SK-N-SH treated with all-trans-retinoic acid at 6 μM for 48 hours (cell line): ENCODE data around the gene MAP7D2.

Experiments used
- ATAC-seq: fragments of 200-7000 bp; cut with Tn5 transposase; 3 replicates; pipeline ENCODE4 v1.9.1; 2020; ENCODE audit warnings: mild to moderate bottlenecking, moderate library complexity
- ARNTL ChIP-seq: fragments of 450-650 bp; formaldehyde crosslinking; IDR thresholded peaks from 2 replicates; pipeline ENCODE4 v1.5.0; 2020; ENCODE audit warnings: low read depth, mild to moderate bottlenecking, moderate library complexity, borderline replicate concordance
- BACH2 ChIP-seq: fragments of 250-450 bp; sonication (Bioruptor Pico); IDR thresholded peaks from 2 replicates; pipeline ENCODE4 v1.9.0; 2021; ENCODE audit warnings: mild to moderate bottlenecking, borderline replicate concordance
- CREB5 ChIP-seq: fragments of 250-450 bp; sonication (Bioruptor Pico); IDR thresholded peaks from 2 replicates; pipeline ENCODE4 v1.5.1; 2020; ENCODE audit warnings: low read depth, mild to moderate bottlenecking, moderate library complexity
- CSDC2 ChIP-seq: fragments of 250-450 bp; sonication (Bioruptor Pico); IDR thresholded peaks from 2 replicates; pipeline ENCODE4 v1.5.0; 2020; ENCODE audit warnings: mild to moderate bottlenecking, moderate library complexity
- CSRNP3 ChIP-seq: fragments of 250-450 bp; sonication (Bioruptor Pico); IDR thresholded peaks from 2 replicates; pipeline ENCODE4 v1.5.1; 2021; ENCODE audit warnings: mild to moderate bottlenecking, moderate library complexity
- ESRRG ChIP-seq: fragments of 250-450 bp; sonication (Bioruptor Pico); IDR thresholded peaks from 2 replicates; pipeline ENCODE4 v1.6.1; 2021; ENCODE audit warnings: mild to moderate bottlenecking
- ISL1 ChIP-seq: fragments of 250-450 bp; sonication (Bioruptor Pico); IDR thresholded peaks from 2 replicates; pipeline ENCODE4 v2.1.2; 2022; ENCODE audit warnings: mild to moderate bottlenecking, moderate library complexity
- OSR1 ChIP-seq: fragments of 250-450 bp; sonication (Bioruptor Pico); IDR thresholded peaks from 2 replicates; pipeline ENCODE4 v1.8.0; 2022; ENCODE audit warnings: moderate library complexity, mild to moderate bottlenecking, inconsistent platforms
- PATZ1 ChIP-seq: fragments of 250-450 bp; sonication (Bioruptor Pico); IDR thresholded peaks from 2 replicates; pipeline ENCODE4 v1.8.0; 2020; ENCODE audit warnings: mild to moderate bottlenecking, moderate library complexity, borderline replicate concordance
- POU6F1 ChIP-seq: fragments of 250-450 bp; sonication (Bioruptor Pico); IDR thresholded peaks from 2 replicates; pipeline ENCODE4 v1.8.0; 2021; ENCODE audit warnings: low read depth, mild to moderate bottlenecking, moderate library complexity, borderline replicate concordance
- PPARA ChIP-seq: fragments of 250-450 bp; sonication (Bioruptor Pico); IDR thresholded peaks from 2 replicates; pipeline ENCODE4 v1.5.0; 2020; ENCODE audit warnings: mild to moderate bottlenecking, borderline replicate concordance
- RARB ChIP-seq: fragments of 250-450 bp; sonication (Bioruptor Pico); IDR thresholded peaks from 2 replicates; pipeline ENCODE4 v1.8.0; 2021; ENCODE audit warnings: mild to moderate bottlenecking, moderate library complexity
- SNAI2 ChIP-seq: fragments of 250-450 bp; sonication (Bioruptor Pico); IDR thresholded peaks from 2 replicates; pipeline ENCODE4 v1.5.0; 2020; ENCODE audit warnings: mild to moderate bottlenecking, moderate library complexity
- TCF4 ChIP-seq: fragments of 250-450 bp; sonication (Bioruptor Pico); IDR thresholded peaks from 2 replicates; pipeline ENCODE4 v1.8.0; 2021; ENCODE audit warnings: mild to moderate bottlenecking, moderate library complexity, borderline replicate concordance
- TOX ChIP-seq: fragments of 250-450 bp; sonication (Bioruptor Pico); IDR thresholded peaks from 2 replicates; pipeline ENCODE4 v1.8.0; 2021; ENCODE audit warnings: mild to moderate bottlenecking, moderate library complexity, borderline replicate concordance
- TSHZ2 ChIP-seq: fragments of 250-450 bp; sonication (Bioruptor Pico); IDR thresholded peaks from 2 replicates; pipeline ENCODE4 v1.5.0; 2020; ENCODE audit warnings: mild to moderate bottlenecking, moderate library complexity
- ZC3H10 ChIP-seq: fragments of 250-450 bp; sonication (Bioruptor Pico); IDR thresholded peaks from 2 replicates; pipeline ENCODE4 v1.5.1; 2021; ENCODE audit warnings: mild to moderate bottlenecking, moderate library complexity
- ZFP3 ChIP-seq: fragments of 250-450 bp; sonication (Bioruptor Pico); IDR thresholded peaks from 2 replicates; pipeline ENCODE4 v1.5.0; 2020; ENCODE audit warnings: mild to moderate bottlenecking, moderate library complexity
- ZFP30 ChIP-seq: fragments of 450-650 bp; formaldehyde crosslinking; IDR thresholded peaks from 2 replicates; pipeline ENCODE4 v1.5.0; 2022; ENCODE audit warnings: mild to moderate bottlenecking, moderate library complexity
- ZNF565 ChIP-seq: fragments of 450-650 bp; formaldehyde crosslinking; conservative IDR thresholded peaks from 2 replicates; pipeline ENCODE4 v1.5.0; 2020; ENCODE audit warnings: low read depth, mild to moderate bottlenecking, moderate library complexity
- ZNF8 ChIP-seq: fragments of 450-650 bp; formaldehyde crosslinking; IDR thresholded peaks from 2 replicates; pipeline ENCODE4 v1.5.0; 2020; ENCODE audit warnings: mild to moderate bottlenecking, moderate library complexity

MAP7D2 gene

GRCh38 chrX:19972984-19973383, 143.7 kb downstream of the MAP7D2 start:
- ATAC-seq = no peak
- TF ChIP-seq ESRRG (CRISPR knock-in tag) (no peak), TOX (CRISPR knock-in tag) (no peak), ZNF565 (CRISPR knock-in tag) (no peak), ZC3H10 (CRISPR knock-in tag) (no peak), CSDC2 (no peak), POU6F1 (CRISPR knock-in tag) (no peak), PPARA (CRISPR knock-in tag) (no peak), ISL1 (no peak), ZNF8 (no peak), BACH2 (CRISPR knock-in tag) (no peak), OSR1 (no peak), PATZ1 (CRISPR knock-in tag) (no peak), CREB5 (no peak), ARNTL (CRISPR knock-in tag) (no peak), TSHZ2 (no peak), TCF4 (no peak), ZFP3 (no peak), ZFP30 (CRISPR knock-in tag) (no peak)

- TF ChIP-seq BACH2 (CRISPR knock-in tag) (no peak), PPARA (CRISPR knock-in tag) (no peak), PATZ1 (CRISPR knock-in tag) (no peak), RARB (CRISPR knock-in tag) (no peak), ZFP3 (no peak), OSR1 (no peak), CSRNP3 (no peak), CREB5 (no peak), SNAI2 (CRISPR knock-in tag) (no peak), ZNF8 (no peak), POU6F1 (CRISPR knock-in tag) (no peak), ISL1 (no peak), TOX (CRISPR knock-in tag) (no peak)
- no peak for ATAC-seq
These were observed 148.4 kb downstream of the MAP7D2 start for GRCh38 chrX:19968276-19968675.
